A673 (cell line): ENCODE measurements around the gene ELOVL6.

ENCODE experiments used
- CTCF ChIP-seq: fragments of 300-800, 200-600 bp; sonication (generic); conservative IDR thresholded peaks from 2 replicates; pipeline ENCODE4 v1.5.1; 2017; ENCODE audit warnings: low read depth, mild to moderate bottlenecking, antibody characterized with exemption, low read length, moderate library complexity, mixed read lengths
- EZH2 ChIP-seq: fragments of 200-600 bp; sonication (generic); IDR thresholded peaks from 2 replicates; pipeline ENCODE4 v1.6.1; 2017; ENCODE audit warnings: borderline replicate concordance, low read depth, mild to moderate bottlenecking, mixed read lengths, antibody characterized with exemption, low read length; ENCODE audit not compliant: poor library complexity, severe bottlenecking

GRCh38 chr4:110156442-110156841 lies 42.0 kb downstream of the ELOVL6 start:
- TF ChIP-seq CTCF: no peak
- no peak for TF ChIP-seq EZH2
